H1 (cell line): Measurements from ENCODE around the gene MTURN. TPM values are rescaled to one million over a fixed set of nuclear protein-coding genes. Genes with fewer than 3 reads are reported as not detected.

Experiments
- CREB1 ChIP-seq: IDR thresholded peaks from 2 replicates; pipeline ENCODE4 v1.6.1; 2012; ENCODE audit warnings: inconsistent platforms
- EZH2 ChIP-seq: fragments of 200-600 bp; sonication (generic); IDR thresholded peaks from 2 replicates; pipeline ENCODE4 v1.7.1; 2012; ENCODE audit warnings: low read depth, mild to moderate bottlenecking, moderate library complexity, low read length, inconsistent platforms; ENCODE audit not compliant: severe bottlenecking
- GTF2F1 ChIP-seq: IDR thresholded peaks from 2 replicates; pipeline ENCODE4 v1.6.1; 2012; ENCODE audit warnings: low read depth, low read length, improper control_type of control experiment, borderline replicate concordance
- TAF1 ChIP-seq: IDR thresholded peaks from 2 replicates; pipeline ENCODE4 v1.6.1; 2011; ENCODE audit warnings: mild to moderate bottlenecking, low read depth, low read length
- TAF7 ChIP-seq: optimal IDR thresholded peaks from 2 replicates; pipeline ENCODE3; 2011; ENCODE audit warnings: low read depth, mild to moderate bottlenecking, inconsistent platforms, low read length, moderate library complexity, borderline replicate concordance
- polyA plus RNA-seq, 7 experiments: library from polyadenylated mRNA; depleted of rRNA in 3 of 7; stranded (reverse) in 5 of 7; unstranded in 2 of 7; fragments of >200 nt in 5 of 7; fragments of 200-250 nt in 2 of 7; gene quantifications; 1 replicate in 5 of 7; 2 replicates in 1 of 7; 4 replicates in 1 of 7; pipeline versions ENCODE4 v1.2.1 to v1.2.3, GENCODE V29; 2011 to 2013; ENCODE audit warnings: missing spikeins in 2 of 7, mixed read lengths in 2 of 7
- total RNA-seq: library from RNA; stranded (reverse); fragmentation: NEBNext Ultra II Directional; extraction: Animal tissue kit (Norgen Biotek cat#: 25700); gene quantifications from 2 replicates; pipeline ENCODE4 v1.2.1, GENCODE V29; 2021
- TF ChIP-seq, protein P1 (sequence below): fragments of 300-600 bp; sonication (generic); IDR thresholded peaks from 2 replicates; pipeline ENCODE4 v1.7.1; 2012; ENCODE audit warnings: low read length, moderate library complexity, mild to moderate bottlenecking, inconsistent platforms; ENCODE audit not compliant: insufficient replicate concordance
- TF ChIP-seq, protein P2 (sequence below): IDR thresholded peaks from 2 replicates; pipeline ENCODE4 v1.6.1; 2011; ENCODE audit warnings: low read length, improper control_type of control experiment

Gene MTURN
- total and polyA plus RNA-seq, 2 of the 8 experiments (the other 6 are each of a cell fraction or from before 2014, with no cell fraction given): 2.6 to 5.8 TPM

DNA sequence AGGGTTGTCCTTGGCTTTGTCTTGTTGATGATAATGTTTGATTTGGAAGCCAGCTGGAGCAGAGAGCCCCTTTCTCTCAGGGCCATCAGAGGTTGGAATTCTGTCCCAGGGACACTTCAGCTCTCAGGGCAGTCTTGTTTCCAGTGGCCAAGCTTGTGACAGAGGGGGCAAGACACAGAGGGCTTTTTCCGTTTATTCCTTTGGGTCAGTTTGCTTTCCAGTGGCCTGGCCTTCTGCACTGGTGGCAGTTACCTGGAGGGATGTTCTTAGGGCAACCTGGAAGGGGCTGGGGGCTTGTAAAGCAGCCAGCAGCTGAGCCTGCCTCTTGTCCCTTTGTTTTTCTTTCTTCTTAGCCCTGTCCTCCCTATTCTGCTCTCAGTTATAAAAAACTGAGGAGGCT is 62.7 kb downstream of the MTURN start (continued):
- TF ChIP-seq, protein P1, sequence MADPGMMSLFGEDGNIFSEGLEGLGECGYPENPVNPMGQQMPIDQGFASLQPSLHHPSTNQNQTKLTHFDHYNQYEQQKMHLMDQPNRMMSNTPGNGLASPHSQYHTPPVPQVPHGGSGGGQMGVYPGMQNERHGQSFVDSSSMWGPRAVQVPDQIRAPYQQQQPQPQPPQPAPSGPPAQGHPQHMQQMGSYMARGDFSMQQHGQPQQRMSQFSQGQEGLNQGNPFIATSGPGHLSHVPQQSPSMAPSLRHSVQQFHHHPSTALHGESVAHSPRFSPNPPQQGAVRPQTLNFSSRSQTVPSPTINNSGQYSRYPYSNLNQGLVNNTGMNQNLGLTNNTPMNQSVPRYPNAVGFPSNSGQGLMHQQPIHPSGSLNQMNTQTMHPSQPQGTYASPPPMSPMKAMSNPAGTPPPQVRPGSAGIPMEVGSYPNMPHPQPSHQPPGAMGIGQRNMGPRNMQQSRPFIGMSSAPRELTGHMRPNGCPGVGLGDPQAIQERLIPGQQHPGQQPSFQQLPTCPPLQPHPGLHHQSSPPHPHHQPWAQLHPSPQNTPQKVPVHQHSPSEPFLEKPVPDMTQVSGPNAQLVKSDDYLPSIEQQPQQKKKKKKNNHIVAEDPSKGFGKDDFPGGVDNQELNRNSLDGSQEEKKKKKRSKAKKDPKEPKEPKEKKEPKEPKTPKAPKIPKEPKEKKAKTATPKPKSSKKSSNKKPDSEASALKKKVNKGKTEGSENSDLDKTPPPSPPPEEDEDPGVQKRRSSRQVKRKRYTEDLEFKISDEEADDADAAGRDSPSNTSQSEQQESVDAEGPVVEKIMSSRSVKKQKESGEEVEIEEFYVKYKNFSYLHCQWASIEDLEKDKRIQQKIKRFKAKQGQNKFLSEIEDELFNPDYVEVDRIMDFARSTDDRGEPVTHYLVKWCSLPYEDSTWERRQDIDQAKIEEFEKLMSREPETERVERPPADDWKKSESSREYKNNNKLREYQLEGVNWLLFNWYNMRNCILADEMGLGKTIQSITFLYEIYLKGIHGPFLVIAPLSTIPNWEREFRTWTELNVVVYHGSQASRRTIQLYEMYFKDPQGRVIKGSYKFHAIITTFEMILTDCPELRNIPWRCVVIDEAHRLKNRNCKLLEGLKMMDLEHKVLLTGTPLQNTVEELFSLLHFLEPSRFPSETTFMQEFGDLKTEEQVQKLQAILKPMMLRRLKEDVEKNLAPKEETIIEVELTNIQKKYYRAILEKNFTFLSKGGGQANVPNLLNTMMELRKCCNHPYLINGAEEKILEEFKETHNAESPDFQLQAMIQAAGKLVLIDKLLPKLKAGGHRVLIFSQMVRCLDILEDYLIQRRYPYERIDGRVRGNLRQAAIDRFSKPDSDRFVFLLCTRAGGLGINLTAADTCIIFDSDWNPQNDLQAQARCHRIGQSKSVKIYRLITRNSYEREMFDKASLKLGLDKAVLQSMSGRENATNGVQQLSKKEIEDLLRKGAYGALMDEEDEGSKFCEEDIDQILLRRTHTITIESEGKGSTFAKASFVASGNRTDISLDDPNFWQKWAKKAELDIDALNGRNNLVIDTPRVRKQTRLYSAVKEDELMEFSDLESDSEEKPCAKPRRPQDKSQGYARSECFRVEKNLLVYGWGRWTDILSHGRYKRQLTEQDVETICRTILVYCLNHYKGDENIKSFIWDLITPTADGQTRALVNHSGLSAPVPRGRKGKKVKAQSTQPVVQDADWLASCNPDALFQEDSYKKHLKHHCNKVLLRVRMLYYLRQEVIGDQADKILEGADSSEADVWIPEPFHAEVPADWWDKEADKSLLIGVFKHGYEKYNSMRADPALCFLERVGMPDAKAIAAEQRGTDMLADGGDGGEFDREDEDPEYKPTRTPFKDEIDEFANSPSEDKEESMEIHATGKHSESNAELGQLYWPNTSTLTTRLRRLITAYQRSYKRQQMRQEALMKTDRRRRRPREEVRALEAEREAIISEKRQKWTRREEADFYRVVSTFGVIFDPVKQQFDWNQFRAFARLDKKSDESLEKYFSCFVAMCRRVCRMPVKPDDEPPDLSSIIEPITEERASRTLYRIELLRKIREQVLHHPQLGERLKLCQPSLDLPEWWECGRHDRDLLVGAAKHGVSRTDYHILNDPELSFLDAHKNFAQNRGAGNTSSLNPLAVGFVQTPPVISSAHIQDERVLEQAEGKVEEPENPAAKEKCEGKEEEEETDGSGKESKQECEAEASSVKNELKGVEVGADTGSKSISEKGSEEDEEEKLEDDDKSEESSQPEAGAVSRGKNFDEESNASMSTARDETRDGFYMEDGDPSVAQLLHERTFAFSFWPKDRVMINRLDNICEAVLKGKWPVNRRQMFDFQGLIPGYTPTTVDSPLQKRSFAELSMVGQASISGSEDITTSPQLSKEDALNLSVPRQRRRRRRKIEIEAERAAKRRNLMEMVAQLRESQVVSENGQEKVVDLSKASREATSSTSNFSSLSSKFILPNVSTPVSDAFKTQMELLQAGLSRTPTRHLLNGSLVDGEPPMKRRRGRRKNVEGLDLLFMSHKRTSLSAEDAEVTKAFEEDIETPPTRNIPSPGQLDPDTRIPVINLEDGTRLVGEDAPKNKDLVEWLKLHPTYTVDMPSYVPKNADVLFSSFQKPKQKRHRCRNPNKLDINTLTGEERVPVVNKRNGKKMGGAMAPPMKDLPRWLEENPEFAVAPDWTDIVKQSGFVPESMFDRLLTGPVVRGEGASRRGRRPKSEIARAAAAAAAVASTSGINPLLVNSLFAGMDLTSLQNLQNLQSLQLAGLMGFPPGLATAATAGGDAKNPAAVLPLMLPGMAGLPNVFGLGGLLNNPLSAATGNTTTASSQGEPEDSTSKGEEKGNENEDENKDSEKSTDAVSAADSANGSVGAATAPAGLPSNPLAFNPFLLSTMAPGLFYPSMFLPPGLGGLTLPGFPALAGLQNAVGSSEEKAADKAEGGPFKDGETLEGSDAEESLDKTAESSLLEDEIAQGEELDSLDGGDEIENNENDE: no peak
- TF ChIP-seq EZH2 (no peak), GTF2F1 (no peak), TAF7 (no peak), TAF1 (no peak), CREB1 (no peak)
- TF ChIP-seq, protein P2, sequence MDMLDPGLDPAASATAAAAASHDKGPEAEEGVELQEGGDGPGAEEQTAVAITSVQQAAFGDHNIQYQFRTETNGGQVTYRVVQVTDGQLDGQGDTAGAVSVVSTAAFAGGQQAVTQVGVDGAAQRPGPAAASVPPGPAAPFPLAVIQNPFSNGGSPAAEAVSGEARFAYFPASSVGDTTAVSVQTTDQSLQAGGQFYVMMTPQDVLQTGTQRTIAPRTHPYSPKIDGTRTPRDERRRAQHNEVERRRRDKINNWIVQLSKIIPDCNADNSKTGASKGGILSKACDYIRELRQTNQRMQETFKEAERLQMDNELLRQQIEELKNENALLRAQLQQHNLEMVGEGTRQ: no peak
